ENCODE data around the gene CRAT.

DNA sequence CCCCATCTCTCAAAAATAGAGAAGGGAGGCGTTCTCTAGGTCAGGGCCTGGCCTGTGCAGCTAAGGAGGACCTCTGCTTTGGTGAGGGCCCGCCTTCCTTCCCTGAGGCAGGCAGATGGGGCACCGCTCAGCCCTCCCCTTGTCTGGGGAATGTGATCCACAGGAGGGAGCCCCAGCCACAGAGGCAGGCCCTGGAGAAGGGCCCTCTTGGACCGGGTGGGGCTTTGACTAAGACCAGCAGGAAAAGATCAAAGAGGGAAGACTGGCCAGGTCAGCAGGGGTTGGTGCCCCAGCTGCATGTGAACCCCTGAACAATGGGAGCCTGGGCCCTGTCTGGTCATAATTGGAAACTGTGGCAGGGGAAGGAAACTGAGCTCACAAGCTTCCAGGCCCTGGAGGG, 22.5 kb upstream of the CRAT start:
- TF ChIP-seq CTCF (IDR thresholded peaks at IDR 0.05) (no peak), POLR2A (IDR thresholded peaks at IDR 0.05) (no peak), EP300 (IDR thresholded peaks at IDR 0.05) (no peak), POLR2AphosphoS5 (IDR thresholded peaks at IDR 0.05) (no peak)
